Uterus (tissue), 4 donors: ENCODE measurements around the gene IRF9. TPM values are rescaled to one million over a fixed set of nuclear protein-coding genes. Genes with fewer than 3 reads are reported as not detected.

Source experiments
- DNase-seq, 2 donors: peaks; one replicate each; pipeline ENCODE4 v3.0.0-alpha.2; 2019 to 2020
- H3K27ac ChIP-seq, 2 donors: fragments of 200-600 bp; sonication (generic); 1 replicate in 1 of 2; 2 replicates in 1 of 2; pipeline ENCODE4 v1.5.1; 2016 to 2018
- H3K27me3 ChIP-seq, 2 donors: fragments of 200-600 bp; sonication (generic); one replicate each; pipeline ENCODE4 v1.5.1; 2018 to 2019; ENCODE audit warnings: control low read depth in 1 of 2
- H3K36me3 ChIP-seq, 2 donors: fragments of 200-600 bp; sonication (generic); one replicate each; pipeline ENCODE4 v1.5.1; 2019; ENCODE audit warnings: control low read depth in 1 of 2
- H3K4me1 ChIP-seq, 2 donors: fragments of 200-600 bp; sonication (generic); one replicate each; pipeline ENCODE4 v1.5.1; 2018 to 2019; ENCODE audit warnings: control low read depth in 1 of 2
- H3K4me3 ChIP-seq, 2 donors: fragments of 200-600 bp; sonication (generic); 1 replicate in 1 of 2; 2 replicates in 1 of 2; pipeline ENCODE4 v1.5.1; 2018 to 2019; ENCODE audit warnings: mild to moderate bottlenecking in 1 of 2
- H3K9me3 ChIP-seq, 2 donors: fragments of 200-600 bp; sonication (generic); one replicate each; pipeline ENCODE4 v1.5.1; 2019; ENCODE audit warnings: control low read depth in 1 of 2
- POLR2A ChIP-seq, 2 donors: fragments of 450-650 bp; IDR thresholded peaks; one replicate each; pipeline ENCODE4 v1.6.1; 2016; ENCODE audit warnings: antibody characterized with exemption in 2 of 2, mild to moderate bottlenecking in 1 of 2, moderate library complexity in 1 of 2
- intact Hi-C: fragments of 100-400 bp; cut with DNase I; formaldehyde crosslinking; loops from one replicate; pipeline ENCODE4 v1.15.1; 2023; ENCODE audit warnings: low total_unique reads
- total RNA-seq, 4 donors: library from RNA; depleted of rRNA in 3 of 4; stranded (reverse); fragments of >200 nt in 3 of 4; gene quantifications; one replicate each; pipeline versions ENCODE4 v1.1.0 to v1.2.4, GENCODE V29; 2014 to 2023
- TF ChIP-seq, protein P1 (sequence below), 4 experiments: fragments of 200-600 bp in 2 of 4; fragments of 450-650 bp in 2 of 4; sonication (generic) in 2 of 4; IDR thresholded peaks; one replicate each; pipeline ENCODE4 v1.5.1; 2016 to 2019; ENCODE audit warnings: antibody characterized with exemption in 4 of 4, mild to moderate bottlenecking in 2 of 4, moderate library complexity in 1 of 4
- donor health status: DM: yes; HTN: yes; CAD: no.

Gene IRF9
- total RNA-seq, 4 donors from 2014 or later: 33.2 to 205 (median 67.2) TPM

DNA sequence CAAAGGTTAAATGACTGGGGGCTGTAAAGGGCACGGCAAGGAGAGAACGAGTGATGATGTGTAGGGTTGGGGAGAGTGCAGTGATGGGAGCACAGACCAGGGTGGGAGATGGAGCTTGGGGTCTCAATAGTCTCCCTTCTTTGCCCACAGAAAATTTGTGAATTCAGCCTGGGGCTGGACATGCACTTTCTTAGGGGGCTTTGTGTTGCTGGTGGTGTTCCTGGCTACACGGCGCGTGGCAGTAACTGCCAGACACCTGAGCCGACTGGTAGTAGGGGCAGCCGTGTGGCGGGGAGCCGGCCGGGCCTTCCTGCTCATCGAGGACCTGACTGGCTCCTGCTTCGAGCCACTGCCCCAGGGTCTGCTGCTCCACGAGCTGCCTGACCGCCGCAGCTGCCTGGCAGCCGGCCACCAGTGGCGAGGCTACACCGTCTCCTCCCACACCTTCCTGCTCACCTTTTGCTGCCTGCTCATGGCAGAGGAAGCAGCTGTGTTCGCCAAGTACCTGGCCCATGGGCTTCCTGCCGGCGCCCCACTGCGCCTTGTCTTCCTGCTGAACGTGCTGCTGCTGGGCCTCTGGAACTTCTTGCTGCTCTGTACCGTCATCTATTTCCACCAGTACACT lies 28.9 kb upstream of the IRF9 start:
- no peaks in the 10 kb centered on the region for H3K36me3 ChIP-seq
- H3K4me3 ChIP-seq: no peak overlapping the region
- peaks cover 0 to 7% of the 10 kb centered on the region in 2 donors for H3K4me1 ChIP-seq
- no peaks in the 10 kb centered on the region for H3K9me3 ChIP-seq
- TF ChIP-seq, protein P1, sequence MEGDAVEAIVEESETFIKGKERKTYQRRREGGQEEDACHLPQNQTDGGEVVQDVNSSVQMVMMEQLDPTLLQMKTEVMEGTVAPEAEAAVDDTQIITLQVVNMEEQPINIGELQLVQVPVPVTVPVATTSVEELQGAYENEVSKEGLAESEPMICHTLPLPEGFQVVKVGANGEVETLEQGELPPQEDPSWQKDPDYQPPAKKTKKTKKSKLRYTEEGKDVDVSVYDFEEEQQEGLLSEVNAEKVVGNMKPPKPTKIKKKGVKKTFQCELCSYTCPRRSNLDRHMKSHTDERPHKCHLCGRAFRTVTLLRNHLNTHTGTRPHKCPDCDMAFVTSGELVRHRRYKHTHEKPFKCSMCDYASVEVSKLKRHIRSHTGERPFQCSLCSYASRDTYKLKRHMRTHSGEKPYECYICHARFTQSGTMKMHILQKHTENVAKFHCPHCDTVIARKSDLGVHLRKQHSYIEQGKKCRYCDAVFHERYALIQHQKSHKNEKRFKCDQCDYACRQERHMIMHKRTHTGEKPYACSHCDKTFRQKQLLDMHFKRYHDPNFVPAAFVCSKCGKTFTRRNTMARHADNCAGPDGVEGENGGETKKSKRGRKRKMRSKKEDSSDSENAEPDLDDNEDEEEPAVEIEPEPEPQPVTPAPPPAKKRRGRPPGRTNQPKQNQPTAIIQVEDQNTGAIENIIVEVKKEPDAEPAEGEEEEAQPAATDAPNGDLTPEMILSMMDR (IDR thresholded peaks at IDR 0.05): no peak
- TF ChIP-seq POLR2A (IDR thresholded peaks at IDR 0.05): no peak
- H3K27ac ChIP-seq: no peak overlapping the region
- H3K27me3 ChIP-seq: no peaks in the 10 kb centered on the region
- intact Hi-C loops: no loop called here
- DNase-seq: no peak

DNA sequence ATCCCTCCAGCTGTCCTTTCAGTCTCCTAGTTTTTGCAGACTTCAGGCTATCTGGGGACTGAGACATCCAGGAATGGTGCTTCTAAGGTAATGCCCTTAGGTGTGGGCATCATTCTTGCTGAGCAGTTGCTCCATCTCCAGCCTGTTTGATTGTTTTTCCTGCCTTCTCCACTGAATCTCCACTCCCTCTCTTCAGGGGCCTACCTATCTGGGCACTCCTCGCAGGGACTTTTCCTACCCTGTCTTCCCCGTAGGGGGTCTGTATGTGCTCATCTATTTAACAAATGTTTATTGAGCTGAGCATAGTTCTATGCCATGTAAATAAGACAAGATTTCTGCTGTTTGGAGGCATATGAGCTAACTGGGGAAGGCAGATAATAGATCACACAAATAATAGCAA lies 28.1 kb upstream of the IRF9 start:
- peaks cover 0 to 7% of the 10 kb centered on the region in 2 donors for H3K4me1 ChIP-seq
- H3K4me3 ChIP-seq: no peak overlapping the region
- no peaks in the 10 kb centered on the region for H3K9me3 ChIP-seq
- H3K27me3 ChIP-seq: no peaks in the 10 kb centered on the region
- H3K36me3 ChIP-seq: no peaks in the 10 kb centered on the region
- DNase-seq: no peak
- H3K27ac ChIP-seq: no peak overlapping the region
- no peak for TF ChIP-seq POLR2A (IDR thresholded peaks at IDR 0.05)
- TF ChIP-seq, protein P1 (IDR thresholded peaks at IDR 0.05): no peak
- intact Hi-C loops: no loop called here

DNA sequence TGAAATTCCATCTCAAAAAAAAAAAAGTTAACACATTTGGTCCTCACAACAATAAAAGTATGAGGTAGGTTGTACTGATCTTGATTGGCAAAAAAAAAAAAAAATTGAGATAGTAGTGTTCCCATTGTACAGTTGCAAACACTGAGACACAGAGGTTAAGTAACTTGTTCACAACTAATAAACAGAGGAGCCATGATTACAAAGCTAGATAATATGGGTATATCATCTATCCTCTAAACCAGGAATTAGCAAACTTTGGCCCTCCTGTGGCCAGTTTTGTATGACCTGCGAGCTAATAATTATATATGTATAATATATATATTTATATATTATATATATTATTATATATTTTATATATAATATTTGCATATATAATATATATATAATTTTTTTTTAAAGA lies 27.3 kb upstream of the IRF9 start:
- no peaks in the 10 kb centered on the region for H3K9me3 ChIP-seq
- no peak overlapping the region for H3K4me3 ChIP-seq
- peaks cover 0 to 7% of the 10 kb centered on the region in 2 donors for H3K4me1 ChIP-seq
- no peaks in the 10 kb centered on the region for H3K36me3 ChIP-seq
- H3K27me3 ChIP-seq: no peaks in the 10 kb centered on the region
- TF ChIP-seq, protein P1 (IDR thresholded peaks at IDR 0.05): no peak
- TF ChIP-seq POLR2A (IDR thresholded peaks at IDR 0.05): no peak
- intact Hi-C loops: no loop called here
- no peak overlapping the region for H3K27ac ChIP-seq
- DNase-seq: no peak

DNA sequence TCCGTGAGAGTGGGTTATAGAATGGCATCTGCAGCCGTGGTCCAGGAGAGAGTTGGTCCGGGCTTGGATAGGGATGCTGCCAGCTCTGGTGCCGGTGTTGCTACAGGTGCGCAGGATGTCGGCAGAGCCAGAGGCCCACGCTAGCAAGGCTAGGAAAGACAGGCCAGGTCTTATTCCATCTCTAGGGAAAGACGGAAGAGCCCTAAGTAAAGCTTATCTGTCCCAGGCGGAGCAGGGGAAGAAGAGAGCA lies 25.6 kb upstream of the IRF9 start:
- no peak for DNase-seq
- Histone ChIP-seq H3K9me3 (no peaks in the 10 kb centered on the region), H3K27ac (peak overlapping the region; percentile 90 to 95), H3K4me1 (peaks cover 4 to 7% of the 10 kb centered on the region in 2 donors), H3K36me3 (no peaks in the 10 kb centered on the region), H3K27me3 (no peaks in the 10 kb centered on the region), H3K4me3 (peak overlapping the region; percentile 84 to 97)
- TF ChIP-seq, protein P1 (IDR thresholded peaks at IDR 0.05): no peak
- no peak for TF ChIP-seq POLR2A (IDR thresholded peaks at IDR 0.05)
- intact Hi-C loops: no loop called here

- Histone ChIP-seq H3K9me3 (no peaks in the 10 kb centered on the region), H3K4me3 (peak within 1 kb of the TSS; percentile 84 to 97), H3K27me3 (no peaks in the 10 kb centered on the region), H3K27ac (peak within 1 kb of the TSS; percentile 90 to 95), H3K4me1 (peaks cover 4 to 7% of the 10 kb centered on the region in 2 donors), H3K36me3 (no peaks in the 10 kb centered on the region)
- peak; percentile 24 to 81 for TF ChIP-seq POLR2A (IDR thresholded peaks at IDR 0.05)
- TF ChIP-seq, protein P1 (IDR thresholded peaks at IDR 0.05): peak in 1 of 4 experiments; percentile 6
- DNase-seq: peak; percentile 93 to 95
- intact Hi-C loops: no loop called here
Observed at GRCh38 chr14:24135834-24136683, 25.0 kb upstream of the IRF9 start, which contains the start of gene PSME1. TSS of gene PSME1 (plus strand) at chr14:24136194. CDS start at chr14:24136263, 69 bp downstream.
